SK-N-DZ (cell line): ENCODE results near the gene NOP16.

ENCODE experiments used
- DNase-seq: peaks from one replicate; pipeline ENCODE4 v3.0.0-alpha.2; 2015; ENCODE audit warnings: low spot score
- small RNA-seq, 2 experiments: library from RNA; depleted of rRNA; stranded (forward); fragments of <200 nt; gene quantifications; one replicate each; pipeline ENCODE3, GENCODE V24; 2014

The NOP16 gene

GRCh38 chr5:176360894-176361436 is 27.4 kb downstream of the NOP16 start:
- DNase-seq = no peak

- DNase-seq = no peak
Measured at GRCh38 chr5:176359658-176360057, 28.7 kb downstream of the NOP16 start.

GRCh38 chr5:176356179-176356566 is 32.2 kb downstream of the NOP16 start:
- no peak for DNase-seq

- no peak for DNase-seq
Measured at GRCh38 chr5:176355400-176356178, 32.8 kb downstream of the NOP16 start.

GRCh38 chr5:176353533-176353932 is 34.9 kb downstream of the NOP16 start:
- no peak for DNase-seq

GRCh38 chr5:176352116-176352878 is 36.1 kb downstream of the NOP16 start:
- DNase-seq = no peak

- no peak for DNase-seq
Measured at GRCh38 chr5:176350416-176350815, 38.0 kb downstream of the NOP16 start.

GRCh38 chr5:176342766-176343458 is 45.5 kb downstream of the NOP16 start:
- DNase-seq = peak; percentile 42

GRCh38 chr5:176342158-176342483 is 46.3 kb downstream of the NOP16 start:
- DNase-seq = no peak

GRCh38 chr5:176341325-176342157 is 46.9 kb downstream of the NOP16 start:
- DNase-seq = no peak

GRCh38 chr5:176339304-176339703 is 49.1 kb downstream of the NOP16 start:
- no peak for DNase-seq

- DNase-seq = no peak
Measured at GRCh38 chr5:176337913-176338312, 50.5 kb downstream of the NOP16 start.

- no peak for DNase-seq
Measured at GRCh38 chr5:176334031-176334770, 54.2 kb downstream of the NOP16 start.

Small RNA genes lying within 50 kb of the gene (small RNA-seq; reads per million reads assigned to genes)
- gene MIR1271 = 0.34 to 4.8 reads per million in 2 experiments
